SK-N-SH treated with all-trans-retinoic acid at 6 μM for 48 hours (cell line): ENCODE data around the gene MARK3.

Experiments
- BACH2 ChIP-seq: fragments of 250-450 bp; sonication (Bioruptor Pico); IDR thresholded peaks from 2 replicates; pipeline ENCODE4 v1.9.0; 2021; ENCODE audit warnings: mild to moderate bottlenecking, borderline replicate concordance
- ESRRG ChIP-seq: fragments of 250-450 bp; sonication (Bioruptor Pico); IDR thresholded peaks from 2 replicates; pipeline ENCODE4 v1.6.1; 2021; ENCODE audit warnings: mild to moderate bottlenecking
- ISL1 ChIP-seq: fragments of 250-450 bp; sonication (Bioruptor Pico); IDR thresholded peaks from 2 replicates; pipeline ENCODE4 v2.1.2; 2022; ENCODE audit warnings: mild to moderate bottlenecking, moderate library complexity
- SNAI2 ChIP-seq: fragments of 250-450 bp; sonication (Bioruptor Pico); IDR thresholded peaks from 2 replicates; pipeline ENCODE4 v1.5.0; 2020; ENCODE audit warnings: mild to moderate bottlenecking, moderate library complexity
- TOX ChIP-seq: fragments of 250-450 bp; sonication (Bioruptor Pico); IDR thresholded peaks from 2 replicates; pipeline ENCODE4 v1.8.0; 2021; ENCODE audit warnings: mild to moderate bottlenecking, moderate library complexity, borderline replicate concordance
- ZFP3 ChIP-seq: fragments of 250-450 bp; sonication (Bioruptor Pico); IDR thresholded peaks from 2 replicates; pipeline ENCODE4 v1.5.0; 2020; ENCODE audit warnings: mild to moderate bottlenecking, moderate library complexity
- ZFP30 ChIP-seq: fragments of 450-650 bp; formaldehyde crosslinking; IDR thresholded peaks from 2 replicates; pipeline ENCODE4 v1.5.0; 2022; ENCODE audit warnings: mild to moderate bottlenecking, moderate library complexity
- TF ChIP-seq, protein P1 (sequence below): fragments of 250-450 bp; sonication (Bioruptor Pico); IDR thresholded peaks from 2 replicates; pipeline ENCODE4 v1.5.1; 2020; ENCODE audit warnings: low read depth, mild to moderate bottlenecking, moderate library complexity
- TF ChIP-seq, protein P2 (sequence below): fragments of 250-450 bp; sonication (Bioruptor Pico); IDR thresholded peaks from 2 replicates; pipeline ENCODE4 v1.8.0; 2020; ENCODE audit warnings: mild to moderate bottlenecking, moderate library complexity, borderline replicate concordance
- TF ChIP-seq, protein P3 (sequence below): fragments of 250-450 bp; sonication (Bioruptor Pico); IDR thresholded peaks from 2 replicates; pipeline ENCODE4 v1.8.0; 2021; ENCODE audit warnings: low read depth, mild to moderate bottlenecking, moderate library complexity, borderline replicate concordance

DNA sequence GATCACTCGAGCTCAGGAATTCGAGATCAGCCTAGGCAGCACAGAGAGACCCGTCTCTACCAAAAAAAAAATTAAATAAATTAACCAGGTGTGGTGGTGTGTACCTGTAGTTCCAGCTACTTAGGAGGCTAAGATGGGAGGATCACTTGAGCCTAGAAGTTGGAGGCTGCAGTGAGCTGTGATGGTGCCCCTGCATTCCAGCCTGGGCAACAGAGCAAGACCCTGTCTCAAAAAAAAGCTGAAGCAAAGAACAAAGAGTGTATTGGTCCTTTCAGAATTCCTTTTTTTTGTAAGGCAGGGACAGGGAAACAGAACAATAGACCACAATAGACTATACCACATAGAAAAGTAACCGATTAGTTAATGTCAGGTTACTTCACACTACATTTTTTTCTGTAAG is 47.4 kb downstream of the MARK3 start:
- TF ChIP-seq SNAI2 (CRISPR knock-in tag) (no peak), ISL1 (CRISPR knock-in tag) (no peak), ESRRG (CRISPR knock-in tag) (no peak), BACH2 (CRISPR knock-in tag) (no peak), ZFP30 (CRISPR knock-in tag) (no peak), ZFP3 (CRISPR knock-in tag) (no peak), TOX (CRISPR knock-in tag) (no peak)
- TF ChIP-seq, protein P1, sequence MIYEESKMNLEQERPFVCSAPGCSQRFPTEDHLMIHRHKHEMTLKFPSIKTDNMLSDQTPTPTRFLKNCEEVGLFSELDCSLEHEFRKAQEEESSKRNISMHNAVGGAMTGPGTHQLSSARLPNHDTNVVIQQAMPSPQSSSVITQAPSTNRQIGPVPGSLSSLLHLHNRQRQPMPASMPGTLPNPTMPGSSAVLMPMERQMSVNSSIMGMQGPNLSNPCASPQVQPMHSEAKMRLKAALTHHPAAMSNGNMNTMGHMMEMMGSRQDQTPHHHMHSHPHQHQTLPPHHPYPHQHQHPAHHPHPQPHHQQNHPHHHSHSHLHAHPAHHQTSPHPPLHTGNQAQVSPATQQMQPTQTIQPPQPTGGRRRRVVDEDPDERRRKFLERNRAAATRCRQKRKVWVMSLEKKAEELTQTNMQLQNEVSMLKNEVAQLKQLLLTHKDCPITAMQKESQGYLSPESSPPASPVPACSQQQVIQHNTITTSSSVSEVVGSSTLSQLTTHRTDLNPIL, result no peak
- TF ChIP-seq, protein P2, sequence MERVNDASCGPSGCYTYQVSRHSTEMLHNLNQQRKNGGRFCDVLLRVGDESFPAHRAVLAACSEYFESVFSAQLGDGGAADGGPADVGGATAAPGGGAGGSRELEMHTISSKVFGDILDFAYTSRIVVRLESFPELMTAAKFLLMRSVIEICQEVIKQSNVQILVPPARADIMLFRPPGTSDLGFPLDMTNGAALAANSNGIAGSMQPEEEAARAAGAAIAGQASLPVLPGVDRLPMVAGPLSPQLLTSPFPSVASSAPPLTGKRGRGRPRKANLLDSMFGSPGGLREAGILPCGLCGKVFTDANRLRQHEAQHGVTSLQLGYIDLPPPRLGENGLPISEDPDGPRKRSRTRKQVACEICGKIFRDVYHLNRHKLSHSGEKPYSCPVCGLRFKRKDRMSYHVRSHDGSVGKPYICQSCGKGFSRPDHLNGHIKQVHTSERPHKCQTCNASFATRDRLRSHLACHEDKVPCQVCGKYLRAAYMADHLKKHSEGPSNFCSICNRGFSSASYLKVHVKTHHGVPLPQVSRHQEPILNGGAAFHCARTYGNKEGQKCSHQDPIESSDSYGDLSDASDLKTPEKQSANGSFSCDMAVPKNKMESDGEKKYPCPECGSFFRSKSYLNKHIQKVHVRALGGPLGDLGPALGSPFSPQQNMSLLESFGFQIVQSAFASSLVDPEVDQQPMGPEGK, result no peak
- TF ChIP-seq, protein P3, sequence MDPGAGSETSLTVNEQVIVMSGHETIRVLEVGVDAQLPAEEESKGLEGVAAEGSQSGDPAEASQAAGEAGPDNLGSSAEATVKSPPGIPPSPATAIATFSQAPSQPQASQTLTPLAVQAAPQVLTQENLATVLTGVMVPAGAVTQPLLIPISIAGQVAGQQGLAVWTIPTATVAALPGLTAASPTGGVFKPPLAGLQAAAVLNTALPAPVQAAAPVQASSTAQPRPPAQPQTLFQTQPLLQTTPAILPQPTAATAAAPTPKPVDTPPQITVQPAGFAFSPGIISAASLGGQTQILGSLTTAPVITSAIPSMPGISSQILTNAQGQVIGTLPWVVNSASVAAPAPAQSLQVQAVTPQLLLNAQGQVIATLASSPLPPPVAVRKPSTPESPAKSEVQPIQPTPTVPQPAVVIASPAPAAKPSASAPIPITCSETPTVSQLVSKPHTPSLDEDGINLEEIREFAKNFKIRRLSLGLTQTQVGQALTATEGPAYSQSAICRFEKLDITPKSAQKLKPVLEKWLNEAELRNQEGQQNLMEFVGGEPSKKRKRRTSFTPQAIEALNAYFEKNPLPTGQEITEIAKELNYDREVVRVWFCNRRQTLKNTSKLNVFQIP (CRISPR knock-in tag), result no peak
